ENCODE data around the gene LDLRAD4. TPM values are rescaled to one million over a fixed set of nuclear protein-coding genes. Genes with fewer than 3 reads are reported as not detected.

The LDLRAD4 gene
- total RNA-seq, 1 experiment from 2014 or later, result 3.6 TPM

GRCh38 chr18:13232971-13233786 lies 14.6 kb downstream of the LDLRAD4 start:
- Histone ChIP-seq H3K27me3 (replicated peaks; ENCODE audit: insufficient read depth, low read depth, low read length, poor library complexity) (peaks cover 6% of the 10 kb centered on the region), H3K9me3 (ENCODE audit: low read depth, low read length, poor library complexity, severe bottlenecking) (no peaks in the 10 kb centered on the region), H3K27ac (ENCODE audit: low read depth, low read length, poor library complexity, severe bottlenecking) (no peak overlapping the region), H3K4me3 (ENCODE audit: low read depth, low read length, poor library complexity, severe bottlenecking) (no peak overlapping the region), H3K36me3 (ENCODE audit: insufficient read depth, low read length, poor library complexity, severe bottlenecking) (no peaks in the 10 kb centered on the region), H3K4me1 (ENCODE audit: insufficient read depth, low read length, poor library complexity, severe bottlenecking) (no peaks in the 10 kb centered on the region)
- no TSS peak for BruUV-seq (replicated peaks)
- no peak for DNase-seq (ENCODE audit: low spot score)
- intact Hi-C loops (cut with micrococcal nuclease; ENCODE audit: unreplicated experiment), result no loop called here
- ChIA-PET CTCF (no interaction called here), POLR2A (ENCODE audit: low non-redundant PET) (no interaction called here)
- TF ChIP-seq EZH2 (IDR thresholded peaks at IDR 0.05; ENCODE audit: borderline replicate concordance, low read depth, low read length, poor library complexity, severe bottlenecking) (no peak), CTCF (conservative IDR thresholded peaks at IDR 0.05; ENCODE audit: low read depth, low read length) (no peak)

GRCh38 chr18:13233787-13234783 lies 15.5 kb downstream of the LDLRAD4 start:
- Histone ChIP-seq H3K27ac (ENCODE audit: low read depth, low read length, poor library complexity, severe bottlenecking) (no peak overlapping the region), H3K36me3 (ENCODE audit: insufficient read depth, low read length, poor library complexity, severe bottlenecking) (no peaks in the 10 kb centered on the region), H3K4me3 (ENCODE audit: low read depth, low read length, poor library complexity, severe bottlenecking) (no peak overlapping the region), H3K9me3 (ENCODE audit: low read depth, low read length, poor library complexity, severe bottlenecking) (no peaks in the 10 kb centered on the region), H3K27me3 (replicated peaks; ENCODE audit: insufficient read depth, low read depth, low read length, poor library complexity) (peaks cover 6% of the 10 kb centered on the region), H3K4me1 (ENCODE audit: insufficient read depth, low read length, poor library complexity, severe bottlenecking) (no peaks in the 10 kb centered on the region)
- BruUV-seq (replicated peaks), result no TSS peak
- intact Hi-C loops (cut with micrococcal nuclease; ENCODE audit: unreplicated experiment), result no loop called here
- no peak for DNase-seq (ENCODE audit: low spot score)
- POLR2A ChIA-PET (ENCODE audit: low non-redundant PET), result no interaction called here
- CTCF ChIA-PET, result no interaction called here
- TF ChIP-seq EZH2 (IDR thresholded peaks at IDR 0.05; ENCODE audit: borderline replicate concordance, low read depth, low read length, poor library complexity, severe bottlenecking), result no peak
- no peak for TF ChIP-seq CTCF (conservative IDR thresholded peaks at IDR 0.05; ENCODE audit: low read depth, low read length)

- ChIA-PET POLR2A (ENCODE audit: low non-redundant PET) (no interaction called here), CTCF (no interaction called here)
- H3K36me3 ChIP-seq (ENCODE audit: insufficient read depth, low read length, poor library complexity, severe bottlenecking), result no peaks in the 10 kb centered on the region
- no peak overlapping the region for H3K27ac ChIP-seq (ENCODE audit: low read depth, low read length, poor library complexity, severe bottlenecking)
- TF ChIP-seq CTCF (conservative IDR thresholded peaks at IDR 0.05; ENCODE audit: low read depth, low read length), result no peak
- TF ChIP-seq EZH2 (IDR thresholded peaks at IDR 0.05; ENCODE audit: borderline replicate concordance, low read depth, low read length, poor library complexity, severe bottlenecking), result no peak
- DNase-seq (ENCODE audit: low spot score), result no peak
- no peaks in the 10 kb centered on the region for H3K4me1 ChIP-seq (ENCODE audit: insufficient read depth, low read length, poor library complexity, severe bottlenecking)
- intact Hi-C loops (cut with micrococcal nuclease; ENCODE audit: unreplicated experiment), result no loop called here
- no peaks in the 10 kb centered on the region for H3K9me3 ChIP-seq (ENCODE audit: low read depth, low read length, poor library complexity, severe bottlenecking)
- peaks cover 6% of the 10 kb centered on the region for H3K27me3 ChIP-seq (replicated peaks; ENCODE audit: insufficient read depth, low read depth, low read length, poor library complexity)
- no peak overlapping the region for H3K4me3 ChIP-seq (ENCODE audit: low read depth, low read length, poor library complexity, severe bottlenecking)
- BruUV-seq (replicated peaks), result no TSS peak
Observed at GRCh38 chr18:13235421-13235831, 16.9 kb downstream of the LDLRAD4 start.

Data from A673 (cell line).